H9 (cell line): ENCODE measurements around the gene CROCC2. TPM values are rescaled to one million over a fixed set of nuclear protein-coding genes. Genes with fewer than 3 reads are reported as not detected.

Source experiments
- DNase-seq: peaks from one replicate; pipeline ENCODE4 v3.0.0-alpha.2; 2017
- H2AFZ ChIP-seq: one replicate; pipeline ENCODE4 v1.6.1; 2013; ENCODE audit warnings: mild to moderate bottlenecking, low read length, control low read depth, moderate library complexity
- H2AK5ac ChIP-seq: 2 replicates; pipeline ENCODE4 v1.6.1; 2013; ENCODE audit warnings: low read length, control low read depth, mixed read lengths; ENCODE audit not compliant: insufficient read length
- H2BK120ac ChIP-seq: one replicate; pipeline ENCODE4 v1.6.1; 2013; ENCODE audit warnings: low read depth, mild to moderate bottlenecking, low read length, control low read depth, inconsistent platforms; ENCODE audit not compliant: poor library complexity, severe bottlenecking
- H2BK12ac ChIP-seq: 2 replicates; pipeline ENCODE4 v1.6.1; 2013; ENCODE audit warnings: low read length, control low read depth, mixed read lengths, low read depth; ENCODE audit not compliant: insufficient read length
- H2BK15ac ChIP-seq: 2 replicates; pipeline ENCODE4 v1.6.1; 2013; ENCODE audit warnings: low read depth, low read length, control low read depth
- H2BK20ac ChIP-seq: one replicate; pipeline ENCODE4 v1.6.1; 2013; ENCODE audit warnings: low read depth, mild to moderate bottlenecking, low read length, control low read depth, inconsistent platforms; ENCODE audit not compliant: poor library complexity, severe bottlenecking
- H2BK5ac ChIP-seq: 2 replicates; pipeline ENCODE4 v1.6.1; 2013; ENCODE audit warnings: low read length, control low read depth, mixed read lengths; ENCODE audit not compliant: insufficient read length
- H3K14ac ChIP-seq: 2 replicates; pipeline ENCODE4 v1.6.1; 2013; ENCODE audit warnings: low read length, control low read depth; ENCODE audit not compliant: insufficient read depth
- H3K18ac ChIP-seq: 2 replicates; pipeline ENCODE4 v1.6.1; 2013; ENCODE audit warnings: low read depth, mild to moderate bottlenecking, mixed read lengths, low read length, control low read depth; ENCODE audit not compliant: insufficient read length
- H3K23ac ChIP-seq: 2 replicates; pipeline ENCODE4 v1.6.1; 2013; ENCODE audit warnings: low read length, control low read depth, mixed read lengths, low read depth; ENCODE audit not compliant: insufficient read length
- H3K23me2 ChIP-seq: 2 replicates; pipeline ENCODE4 v1.6.1; 2013; ENCODE audit warnings: low read depth, mild to moderate bottlenecking, mixed read lengths, low read length, control low read depth; ENCODE audit not compliant: insufficient read length, poor library complexity, severe bottlenecking
- H3K27ac ChIP-seq: 2 replicates; pipeline ENCODE4 v1.5.1; 2013; ENCODE audit warnings: low read length, control low read depth, mixed read lengths, low read depth; ENCODE audit not compliant: insufficient read length
- H3K27me3 ChIP-seq: 2 replicates; pipeline ENCODE4 v1.6.1; 2013; ENCODE audit warnings: low read length, control low read depth, inconsistent platforms; ENCODE audit not compliant: insufficient read depth
- H3K4ac ChIP-seq: 2 replicates; pipeline ENCODE4 v1.6.1; 2013; ENCODE audit warnings: low read depth, mild to moderate bottlenecking, control low read depth, inconsistent platforms, low read length, moderate library complexity
- H3K4me1 ChIP-seq: 2 replicates; pipeline ENCODE4 v1.6.1; 2013; ENCODE audit warnings: low read length, control low read depth, inconsistent platforms; ENCODE audit not compliant: insufficient read depth
- H3K4me2 ChIP-seq: 2 replicates; pipeline ENCODE4 v1.6.1; 2013; ENCODE audit warnings: low read length, control low read depth, mixed read lengths; ENCODE audit not compliant: insufficient read length, insufficient read depth
- H3K56ac ChIP-seq: 2 replicates; pipeline ENCODE4 v1.6.1; 2013; ENCODE audit warnings: low read depth, mild to moderate bottlenecking, mixed read lengths, low read length, control low read depth; ENCODE audit not compliant: insufficient read length
- H3K79me1 ChIP-seq: 2 replicates; pipeline ENCODE4 v1.6.1; 2013; ENCODE audit warnings: low read depth, mild to moderate bottlenecking, moderate library complexity, low read length, control low read depth, inconsistent platforms; ENCODE audit not compliant: insufficient read depth, poor library complexity, severe bottlenecking
- H3K79me2 ChIP-seq: 2 replicates; pipeline ENCODE4 v1.6.1; 2013; ENCODE audit warnings: low read length, control low read depth, inconsistent platforms; ENCODE audit not compliant: insufficient read depth
- H3K9ac ChIP-seq: 2 replicates; pipeline ENCODE4 v1.6.1; 2013; ENCODE audit warnings: low read length, control low read depth, mixed read lengths; ENCODE audit not compliant: insufficient read length; ENCODE audit errors: extremely low read depth
- H3K9me3 ChIP-seq: one replicate; pipeline ENCODE4 v1.6.1; 2013; ENCODE audit warnings: low read depth, low read length, inconsistent platforms; ENCODE audit not compliant: control insufficient read depth
- H3T11ph ChIP-seq: one replicate; pipeline ENCODE4 v1.6.1; 2013; ENCODE audit warnings: mild to moderate bottlenecking, low read length, control low read depth, inconsistent platforms
- H4K20me1 ChIP-seq: one replicate; pipeline ENCODE4 v1.6.1; 2013; ENCODE audit not compliant: control insufficient read depth, insufficient read length, insufficient read depth
- H4K5ac ChIP-seq: 2 replicates; pipeline ENCODE4 v1.6.1; 2013; ENCODE audit warnings: low read depth, mild to moderate bottlenecking, mixed read lengths, low read length, control low read depth; ENCODE audit not compliant: insufficient read length
- H4K8ac ChIP-seq: replicated peaks from 2 replicates; pipeline ENCODE4 v1.6.1; 2013; ENCODE audit warnings: low read length, control low read depth, mixed read lengths, low read depth; ENCODE audit not compliant: insufficient read length
- H4K91ac ChIP-seq: 2 replicates; pipeline ENCODE4 v1.6.1; 2013; ENCODE audit warnings: low read depth, mild to moderate bottlenecking, moderate library complexity, mixed read lengths, low read length, control low read depth; ENCODE audit not compliant: insufficient read length
- H3K27ac Mint-ChIP-seq, 3 experiments: 2 replicates in 2 of 3; 3 replicates in 1 of 3; pipeline ENCODE4 v1.8.0; 2020 to 2021; ENCODE audit warnings: mixed read lengths in 3 of 3, mild to moderate bottlenecking in 1 of 3, moderate library complexity in 1 of 3
- H3K27me3 Mint-ChIP-seq: 2 replicates; pipeline ENCODE4 v1.8.0; 2021; ENCODE audit warnings: low read depth, mild to moderate bottlenecking, moderate library complexity, mixed read lengths
- H3K36me3 Mint-ChIP-seq, 3 experiments: 2 replicates in 2 of 3; 3 replicates in 1 of 3; pipeline ENCODE4 v1.8.0; 2020 to 2021; ENCODE audit warnings: low read depth in 3 of 3, mixed read lengths in 3 of 3; ENCODE audit not compliant: insufficient read depth in 1 of 3
- H3K4me1 Mint-ChIP-seq, 2 experiments: 2 replicates each; pipeline ENCODE4 v1.8.0; 2020; ENCODE audit warnings: mixed read lengths in 2 of 2
- H3K4me3 Mint-ChIP-seq, 2 experiments: 2 replicates in 1 of 2; 3 replicates in 1 of 2; pipeline ENCODE4 v1.8.0; 2020 to 2021; ENCODE audit warnings: mild to moderate bottlenecking in 2 of 2, mixed read lengths in 2 of 2, moderate library complexity in 1 of 2
- H3K9me3 Mint-ChIP-seq, 2 experiments: 2 replicates in 1 of 2; 3 replicates in 1 of 2; pipeline ENCODE4 v1.8.0; 2020; ENCODE audit warnings: mild to moderate bottlenecking in 2 of 2, mixed read lengths in 2 of 2, moderate library complexity in 1 of 2
- CTCF ChIP-seq: fragments of 200-600 bp; sonication (generic); conservative IDR thresholded peaks from 3 replicates; pipeline ENCODE4 v1.8.0; 2021; ENCODE audit warnings: antibody characterized with exemption, mild to moderate bottlenecking
- WGBS: extraction: QIAGEN DNeasy Blood & Tissue Kit; methylation state at CpG from one replicate; pipeline ENCODE4 v1.1.7; 2013; ENCODE audit warnings: missing lambda C conversion rate, low lambda C conversion rate, mixed read lengths; ENCODE audit not compliant: insufficient read length; ENCODE audit errors: extremely low coverage; 5-methylcytosine and 5-hydroxymethylcytosine counted together
- total RNA-seq: library from RNA; stranded (reverse); gene quantifications from 2 replicates; pipeline ENCODE4 v1.2.1, GENCODE V29; 2021

Gene CROCC2
- total RNA-seq, 1 experiment from 2014 or later: not detected

DNA sequence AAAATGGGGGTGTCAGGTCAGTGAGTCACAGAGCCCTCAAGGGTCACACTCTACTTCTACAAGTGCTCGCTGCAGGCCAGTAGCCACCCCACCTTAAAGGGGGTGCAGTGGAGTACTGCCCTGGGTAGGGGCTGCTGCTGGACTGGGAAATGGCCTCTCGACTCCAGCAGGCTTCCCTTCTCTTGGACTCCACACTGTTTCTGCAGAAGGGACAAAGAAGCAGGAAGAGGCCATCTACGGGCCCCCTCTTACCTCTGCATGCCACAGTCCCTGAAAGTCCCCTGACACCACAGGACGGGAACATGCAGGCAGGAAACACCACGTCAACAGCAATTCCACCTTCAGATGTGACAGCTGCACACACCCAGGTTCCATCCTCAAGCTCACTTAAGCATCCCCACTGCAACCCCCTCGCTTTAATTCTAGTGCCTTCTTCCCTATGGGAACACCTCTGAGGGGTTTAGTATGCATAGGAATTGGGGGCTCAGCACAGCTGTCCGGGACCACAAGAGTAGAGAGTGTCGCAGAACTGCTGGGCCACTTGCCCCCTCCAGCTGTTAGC lies 114.6 kb downstream of the CROCC2 start:
- Histone ChIP-seq H3K79me2 (no peaks in the 10 kb centered on the region), H2BK15ac (no peak overlapping the region), H3K14ac (no peak overlapping the region), H2BK120ac (no peak overlapping the region), H3K18ac (no peak overlapping the region), H3K9me3 (no peaks in the 10 kb centered on the region), H4K5ac (no peak overlapping the region), H3K23me2 (no peaks in the 10 kb centered on the region), H3K4me2 (no peak overlapping the region), H3K4ac (no peak overlapping the region), H2BK5ac (no peak overlapping the region), H3K56ac (no peak overlapping the region), H2AK5ac (no peak overlapping the region), H3K4me1 (no peaks in the 10 kb centered on the region), H4K8ac (no peak overlapping the region), H2AFZ (no peak overlapping the region), H3K9ac (no peak overlapping the region), H3K27me3 (no peaks in the 10 kb centered on the region), H3K23ac (no peak overlapping the region), H2BK20ac (no peak overlapping the region), H4K91ac (no peak overlapping the region), H3K27ac (no peak overlapping the region), H3K79me1 (no peaks in the 10 kb centered on the region), H2BK12ac (no peak overlapping the region), H4K20me1 (no peaks in the 10 kb centered on the region), H3T11ph (no peak overlapping the region)
- Mint-ChIP-seq H3K9me3 (peaks cover 20 to 27% of the 10 kb centered on the region in 2 experiments), H3K4me1 (peaks cover 3 to 4% of the 10 kb centered on the region in 2 experiments; a peak in 3 of 4 replicates), H3K27ac (no peak overlapping the region), H3K36me3 (peaks cover 3 to 9% (median 6%) of the 10 kb centered on the region in 3 experiments; a peak in 6 of 7 replicates), H3K27me3 (peaks cover 5% of the 10 kb centered on the region), H3K4me3 (no peak overlapping the region)
- WGBS: no CpG with 5 or more reads among the region's 8 CpGs
- DNase-seq: no peak
- TF ChIP-seq CTCF: no peak
